ENCODE measurements around the gene CSNK1E.
A peak's percentile ranks its signal among the peaks of the same experiment; 100 is the strongest.

Gene CSNK1E

DNA sequence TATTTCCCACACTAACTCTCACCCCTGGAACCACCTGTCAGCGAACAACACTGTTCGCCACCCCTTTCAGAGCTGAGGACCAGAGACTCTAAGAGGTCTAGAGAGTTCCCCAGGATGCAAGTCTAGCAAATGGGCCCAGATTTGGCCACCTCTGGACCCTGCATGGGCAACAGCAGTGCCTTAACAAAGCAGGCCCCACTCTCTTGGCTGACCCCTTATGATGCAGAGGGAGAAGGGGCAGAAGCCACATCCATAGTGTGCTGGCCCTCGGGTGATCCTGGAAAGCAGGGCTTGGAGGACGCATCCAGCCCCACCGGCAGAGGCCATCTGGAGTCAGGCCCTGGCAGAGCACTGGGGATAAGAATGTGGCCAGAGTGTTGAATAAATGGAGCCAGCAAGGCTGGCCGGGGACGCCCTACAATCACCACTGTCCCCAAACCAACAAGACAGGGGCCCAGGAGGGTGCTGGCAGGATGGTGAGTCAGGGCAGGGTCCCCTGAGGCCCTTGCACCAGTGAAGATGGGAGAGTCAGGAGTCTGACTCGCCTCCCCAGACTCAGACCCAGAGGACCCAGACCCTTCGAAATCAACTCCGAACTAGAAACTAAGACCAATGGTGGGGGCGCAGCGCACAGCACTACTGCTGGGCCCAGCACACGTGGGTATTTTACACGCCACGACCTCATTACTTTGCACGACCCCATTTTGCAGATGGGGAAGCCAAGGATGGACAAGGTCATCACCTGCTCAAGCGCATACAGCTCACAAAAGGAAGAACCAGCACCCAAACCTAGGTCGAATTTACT is 6.5 kb downstream of the CSNK1E start:
- no peak for DNase-seq
- in situ Hi-C loops (cut with HindIII; ENCODE audit: low pct_ligation_motif_present, low sequenced_read_pairs), result no loop called here
- Histone ChIP-seq H3K4me3 (ENCODE audit: low read depth, low read length) (no peak overlapping the region), H3K27me3 (replicated peaks) (no peaks in the 10 kb centered on the region), H3K36me3 (replicated peaks) (peaks cover 60% of the 10 kb centered on the region), H3K27ac (peak overlapping the region; percentile 55)
- TF ChIP-seq, protein P1, sequence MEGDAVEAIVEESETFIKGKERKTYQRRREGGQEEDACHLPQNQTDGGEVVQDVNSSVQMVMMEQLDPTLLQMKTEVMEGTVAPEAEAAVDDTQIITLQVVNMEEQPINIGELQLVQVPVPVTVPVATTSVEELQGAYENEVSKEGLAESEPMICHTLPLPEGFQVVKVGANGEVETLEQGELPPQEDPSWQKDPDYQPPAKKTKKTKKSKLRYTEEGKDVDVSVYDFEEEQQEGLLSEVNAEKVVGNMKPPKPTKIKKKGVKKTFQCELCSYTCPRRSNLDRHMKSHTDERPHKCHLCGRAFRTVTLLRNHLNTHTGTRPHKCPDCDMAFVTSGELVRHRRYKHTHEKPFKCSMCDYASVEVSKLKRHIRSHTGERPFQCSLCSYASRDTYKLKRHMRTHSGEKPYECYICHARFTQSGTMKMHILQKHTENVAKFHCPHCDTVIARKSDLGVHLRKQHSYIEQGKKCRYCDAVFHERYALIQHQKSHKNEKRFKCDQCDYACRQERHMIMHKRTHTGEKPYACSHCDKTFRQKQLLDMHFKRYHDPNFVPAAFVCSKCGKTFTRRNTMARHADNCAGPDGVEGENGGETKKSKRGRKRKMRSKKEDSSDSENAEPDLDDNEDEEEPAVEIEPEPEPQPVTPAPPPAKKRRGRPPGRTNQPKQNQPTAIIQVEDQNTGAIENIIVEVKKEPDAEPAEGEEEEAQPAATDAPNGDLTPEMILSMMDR (IDR thresholded peaks at IDR 0.05; ENCODE audit: low read depth, low read length, missing control alignments), result no peak

DNA sequence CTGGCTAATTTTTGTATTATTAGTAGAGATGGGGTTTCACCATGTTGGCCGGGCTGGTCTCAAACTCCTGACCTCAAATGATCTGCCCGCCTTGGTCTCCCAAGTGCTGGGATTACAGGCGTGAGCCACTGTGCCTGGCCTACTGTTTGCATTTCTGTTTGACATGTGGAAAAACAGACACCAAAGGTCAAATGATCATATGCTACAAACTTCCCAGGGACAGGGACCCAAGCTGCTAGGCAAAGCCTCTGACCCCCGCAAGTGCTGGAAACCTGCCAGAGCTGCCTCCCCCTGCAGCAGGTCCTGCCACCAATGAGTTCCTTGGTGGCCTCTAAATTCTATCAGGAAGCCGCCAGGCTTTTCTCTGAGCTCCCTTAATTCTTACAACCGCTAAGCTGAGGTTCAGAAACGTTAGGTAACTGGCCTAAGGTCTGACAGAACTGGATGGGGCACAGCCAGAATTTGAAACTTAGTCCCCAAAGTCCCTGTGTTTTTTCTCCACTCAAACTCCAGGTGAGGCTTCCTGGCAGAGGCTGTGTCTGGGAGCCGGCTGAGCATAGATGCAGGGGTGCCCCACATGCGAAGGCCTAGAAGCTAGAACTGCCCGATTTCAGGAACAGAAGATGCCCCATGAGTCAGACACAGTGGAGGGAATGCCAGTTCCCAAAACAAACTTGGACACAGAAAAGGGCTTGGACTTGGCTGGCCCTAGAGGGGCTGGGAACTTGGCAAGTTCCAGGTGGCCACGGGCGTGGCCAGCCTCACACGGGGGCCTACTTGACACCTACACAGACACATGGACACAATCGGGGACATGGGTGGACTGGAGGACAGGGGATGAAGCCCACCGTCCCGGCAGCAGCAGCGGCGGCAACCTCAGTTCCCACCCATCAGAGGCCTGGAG is 7.4 kb downstream of the CSNK1E start:
- no peak overlapping the region for H3K4me3 ChIP-seq (ENCODE audit: low read depth, low read length)
- H3K27ac ChIP-seq, result peak overlapping the region; percentile 55
- in situ Hi-C loops (cut with HindIII; ENCODE audit: low pct_ligation_motif_present, low sequenced_read_pairs), result no loop called here

DNA sequence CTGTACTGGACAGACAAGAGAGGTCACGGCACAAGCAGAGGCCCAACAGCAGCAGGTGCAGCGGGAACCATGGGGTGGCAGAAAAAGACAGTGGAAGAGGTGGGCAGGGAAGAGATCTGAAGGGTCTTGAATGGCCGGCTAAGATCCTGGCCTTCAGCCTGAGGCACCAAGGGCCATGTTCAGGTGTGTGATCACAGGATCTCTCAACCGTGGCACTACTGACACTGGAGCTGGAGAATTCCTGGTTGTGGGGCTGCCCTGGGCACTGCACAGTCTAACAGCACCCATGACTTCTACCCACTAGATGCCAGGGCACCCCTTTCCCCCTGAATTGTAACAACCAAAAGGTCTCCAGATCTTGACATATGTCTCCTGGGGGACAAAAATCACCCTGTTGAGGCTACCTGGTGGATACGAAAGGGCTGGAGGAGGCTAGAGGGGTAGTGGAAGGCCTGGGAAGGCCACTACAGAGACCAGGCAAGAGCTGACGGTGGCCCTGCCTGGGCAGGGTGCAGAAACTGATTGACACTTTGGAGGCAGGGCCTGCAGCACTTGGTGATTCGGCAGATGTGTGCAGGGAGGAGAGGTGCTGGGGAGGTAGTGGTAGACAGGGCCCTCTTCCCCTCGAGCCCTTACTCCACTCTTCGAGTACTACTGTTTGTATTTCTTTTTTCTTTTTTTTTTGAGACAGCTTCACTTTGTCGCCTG is 8.3 kb downstream of the CSNK1E start:
- TF ChIP-seq, protein P1 (IDR thresholded peaks at IDR 0.05; ENCODE audit: low read depth, low read length, missing control alignments), result no peak
- H3K36me3 ChIP-seq (replicated peaks), result peaks cover 65% of the 10 kb centered on the region
- no peak overlapping the region for H3K27ac ChIP-seq

More for the DNA sequence above, 7.4 kb downstream of the CSNK1E start:
- no peaks in the 10 kb centered on the region for H3K27me3 ChIP-seq (replicated peaks)
- H3K36me3 ChIP-seq (replicated peaks), result peaks cover 60% of the 10 kb centered on the region
- TF ChIP-seq, protein P1 (IDR thresholded peaks at IDR 0.05; ENCODE audit: low read depth, low read length, missing control alignments), result no peak
- no peak for DNase-seq

DNA sequence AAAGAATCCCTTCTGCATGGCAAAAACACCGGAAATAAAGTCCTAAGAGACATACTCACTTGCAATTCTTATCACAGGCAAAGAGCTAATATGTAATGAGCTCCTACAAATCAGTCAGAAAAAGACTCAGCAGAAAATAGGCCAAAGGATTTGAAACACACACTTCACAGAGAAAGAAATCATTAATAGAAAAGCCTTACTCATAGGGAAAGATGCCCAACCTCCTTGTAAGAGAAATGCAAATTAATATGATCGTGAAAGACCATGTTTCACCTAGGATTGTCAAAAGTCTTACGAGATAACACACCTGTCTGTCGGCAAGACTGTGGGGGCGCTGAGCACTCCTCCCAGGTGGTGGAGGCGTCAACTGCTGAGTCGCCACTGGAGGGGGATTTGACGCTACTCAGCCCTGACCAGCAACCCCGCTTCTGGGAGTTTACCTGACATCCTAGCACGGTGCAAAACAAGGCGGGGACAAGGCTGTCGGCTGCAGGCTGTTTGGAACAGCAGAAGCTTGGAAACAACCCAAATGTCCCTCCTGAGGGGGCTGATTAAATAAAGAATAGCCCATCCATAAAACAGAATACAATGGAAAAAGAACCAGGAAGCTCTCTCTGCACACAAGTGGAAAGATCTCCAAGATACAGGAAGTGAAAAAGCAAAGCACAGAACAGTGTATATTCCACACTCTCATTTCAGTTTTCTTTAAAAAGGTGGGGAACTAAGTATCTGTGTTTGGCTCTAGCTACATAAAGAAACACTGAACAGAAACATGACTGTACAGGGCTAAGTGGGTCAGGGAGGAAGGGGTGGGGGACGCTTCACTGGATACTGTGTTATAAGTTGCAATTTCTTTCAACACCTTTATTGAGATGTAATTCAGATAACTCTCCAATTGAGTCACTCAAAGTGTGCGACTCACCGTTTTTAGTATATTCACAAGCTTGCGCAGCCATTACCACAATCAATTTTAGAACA is 11.5 kb downstream of the CSNK1E start:
- TF ChIP-seq, protein P1 (IDR thresholded peaks at IDR 0.05; ENCODE audit: low read depth, low read length, missing control alignments), result no peak
- Histone ChIP-seq H3K27me3 (replicated peaks) (no peaks in the 10 kb centered on the region), H3K4me3 (ENCODE audit: low read depth, low read length) (no peak overlapping the region), H3K36me3 (replicated peaks) (peaks cover 69% of the 10 kb centered on the region), H3K27ac (peak overlapping the region; percentile 32)
- in situ Hi-C loops (cut with HindIII; ENCODE audit: low pct_ligation_motif_present, low sequenced_read_pairs), result no loop called here
- DNase-seq, result no peak

More for the DNA sequence above, 8.3 kb downstream of the CSNK1E start:
- in situ Hi-C loops (cut with HindIII; ENCODE audit: low pct_ligation_motif_present, low sequenced_read_pairs), result no loop called here
- DNase-seq, result no peak
- Histone ChIP-seq H3K4me3 (ENCODE audit: low read depth, low read length) (no peak overlapping the region), H3K27me3 (replicated peaks) (no peaks in the 10 kb centered on the region)

DNA sequence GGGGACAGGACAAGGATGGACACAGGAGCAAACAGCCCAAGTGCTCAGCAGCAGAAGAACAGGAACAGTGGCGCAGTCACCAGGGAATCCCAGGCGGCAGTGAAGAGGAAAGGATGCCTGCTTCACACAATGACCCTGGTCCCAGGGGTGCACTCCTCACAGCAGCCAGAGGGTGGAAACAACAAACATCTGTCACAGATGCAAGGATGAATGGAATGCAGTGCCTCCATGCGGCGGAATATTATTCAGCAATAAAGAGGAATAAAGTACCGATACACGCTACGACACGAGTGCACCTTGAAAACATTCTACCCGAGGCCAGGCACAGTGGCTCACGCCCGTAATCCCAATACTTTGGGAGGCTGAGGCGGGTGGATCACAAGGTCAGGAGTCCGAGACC is 12.7 kb downstream of the CSNK1E start:
- H3K36me3 ChIP-seq (replicated peaks), result peaks cover 69% of the 10 kb centered on the region
- in situ Hi-C loops (cut with HindIII; ENCODE audit: low pct_ligation_motif_present, low sequenced_read_pairs), result no loop called here

More for the DNA sequence above, 12.7 kb downstream of the CSNK1E start:
- peak; percentile 32 for DNase-seq
- no peaks in the 10 kb centered on the region for H3K27me3 ChIP-seq (replicated peaks)
- TF ChIP-seq, protein P1 (IDR thresholded peaks at IDR 0.05; ENCODE audit: low read depth, low read length, missing control alignments), result peak; percentile 39
- no peak overlapping the region for H3K4me3 ChIP-seq (ENCODE audit: low read depth, low read length)
- H3K27ac ChIP-seq, result peak overlapping the region; percentile 17

Data from brain microvascular endothelial cell (primary cell).